Stimulated activated CD8-positive, alpha-beta memory T cell treated with anti-CD3 and anti-CD28 coated beads, Interleukin-4, amount 100 ng/mL, for 24 hours (primary cell): ENCODE results near the gene DNAL4.

Experiments
- DNase-seq: peaks from one replicate; pipeline ENCODE4 v3.0.0-alpha.2; 2020; ENCODE audit warnings: low read depth

The DNAL4 gene

GRCh38 chr22:38756711-38757463 lies 37.1 kb downstream of the DNAL4 start:
- DNase-seq: no peak

- peak; percentile 94 for DNase-seq
Observed at GRCh38 chr22:38755911-38756532, 37.9 kb downstream of the DNAL4 start, which contains the start of gene SUN2. SUN2 (minus strand) TSS chr22:38755998; CDS start chr22:38752628, 3,370 bp downstream.

GRCh38 chr22:38755155-38755910 lies 38.6 kb downstream of the DNAL4 start:
- DNase-seq: no peak

GRCh38 chr22:38754751-38755154 lies 39.2 kb downstream of the DNAL4 start:
- DNase-seq: no peak

- no peak for DNase-seq
Observed at GRCh38 chr22:38753948-38754750, 39.8 kb downstream of the DNAL4 start.

- DNase-seq: peak; percentile 55
Observed at GRCh38 chr22:38751422-38752346, 42.3 kb downstream of the DNAL4 start.

- DNase-seq: no peak
Observed at GRCh38 chr22:38751066-38751421, 42.9 kb downstream of the DNAL4 start.

- DNase-seq: no peak
Observed at GRCh38 chr22:38750638-38751037, 43.3 kb downstream of the DNAL4 start.

GRCh38 chr22:38750104-38750503 lies 43.8 kb downstream of the DNAL4 start:
- DNase-seq: no peak

GRCh38 chr22:38748487-38749136 lies 45.3 kb downstream of the DNAL4 start:
- DNase-seq: no peak

- DNase-seq: no peak
Observed at GRCh38 chr22:38745676-38746460, 48.1 kb downstream of the DNAL4 start.

- DNase-seq: no peak
Observed at GRCh38 chr22:38744981-38745380, 49.0 kb downstream of the DNAL4 start.

- DNase-seq: no peak
Observed at GRCh38 chr22:38742176-38742942, 51.6 kb downstream of the DNAL4 start.

GRCh38 chr22:38741576-38741975 lies 52.4 kb downstream of the DNAL4 start:
- no peak for DNase-seq

GRCh38 chr22:38741166-38741565 lies 52.8 kb downstream of the DNAL4 start:
- no peak for DNase-seq

GRCh38 chr22:38740754-38741153 lies 53.2 kb downstream of the DNAL4 start:
- DNase-seq: no peak

GRCh38 chr22:38740116-38740723 lies 53.7 kb downstream of the DNAL4 start:
- DNase-seq: no peak

GRCh38 chr22:38739300-38740055 lies 54.5 kb downstream of the DNAL4 start:
- no peak for DNase-seq
